Natural killer cell (primary cell): ENCODE measurements around the gene GAP43. TPM values are rescaled to one million over a fixed set of nuclear protein-coding genes. Genes with fewer than 3 reads are reported as not detected.
A peak's percentile ranks its signal among the peaks of the same experiment; 100 is the strongest.

Experiments used
- ATAC-seq, 3 donors: fragments of 150-1000 bp in 2 of 3; fragments of 200-7000 bp in 1 of 3; cut with Tn5 transposase; 1 replicate in 1 of 3; 2 replicates in 2 of 3; pipeline ENCODE4 v1.10.0; 2021; ENCODE audit warnings: mild to moderate bottlenecking in 2 of 3, moderate library complexity in 2 of 3
- DNase-seq, 2 donors: peaks; one replicate each; pipeline versions ENCODE4 v3.0.0 to v3.0.0-alpha.2; 2013 to 2021; ENCODE audit warnings: mixed read lengths in 1 of 2
- H3K27ac ChIP-seq: one replicate; pipeline ENCODE4 v1.5.1; 2013; ENCODE audit warnings: mild to moderate bottlenecking, low read length
- H3K27me3 ChIP-seq: one replicate; pipeline ENCODE4 v1.6.1; 2013; ENCODE audit warnings: low read length; ENCODE audit not compliant: control insufficient read depth, insufficient read depth
- H3K36me3 ChIP-seq: one replicate; pipeline ENCODE4 v1.6.1; 2013; ENCODE audit warnings: low read length; ENCODE audit not compliant: control insufficient read depth, insufficient read depth
- H3K4me1 ChIP-seq: one replicate; pipeline ENCODE4 v1.6.1; 2013; ENCODE audit warnings: low read length; ENCODE audit not compliant: control insufficient read depth, insufficient read depth
- H3K4me3 ChIP-seq: one replicate; pipeline ENCODE4 v1.5.1; 2013; ENCODE audit warnings: low read length
- H3K9me3 ChIP-seq: one replicate; pipeline ENCODE4 v1.6.1; 2013; ENCODE audit warnings: low read length; ENCODE audit not compliant: control insufficient read depth, insufficient read depth
- H3K27ac Mint-ChIP-seq, 2 donors: one replicate each; pipeline ENCODE4 v1.8.0; 2022; ENCODE audit warnings: mild to moderate bottlenecking in 2 of 2, mixed read lengths in 2 of 2, moderate library complexity in 1 of 2
- H3K27me3 Mint-ChIP-seq, 2 donors: one replicate each; pipeline ENCODE4 v1.8.0; 2022; ENCODE audit warnings: low read depth in 2 of 2, mixed read lengths in 2 of 2
- H3K36me3 Mint-ChIP-seq: one replicate; pipeline ENCODE4 v1.8.0; 2022; ENCODE audit warnings: mixed read lengths
- H3K4me1 Mint-ChIP-seq, 2 donors: one replicate each; pipeline ENCODE4 v1.8.0; 2022; ENCODE audit warnings: mixed read lengths in 2 of 2
- H3K4me3 Mint-ChIP-seq: one replicate; pipeline ENCODE4 v1.8.0; 2022; ENCODE audit warnings: mild to moderate bottlenecking, moderate library complexity, mixed read lengths
- H3K9me3 Mint-ChIP-seq, 2 donors: one replicate each; pipeline ENCODE4 v1.8.0; 2022; ENCODE audit warnings: mixed read lengths in 2 of 2
- CTCF ChIP-seq: fragments of 200-600 bp; IDR thresholded peaks from one replicate; pipeline ENCODE4 v1.8.0; 2022; ENCODE audit warnings: antibody characterized with exemption
- WGBS: methylation state at CpG from one replicate; pipeline ENCODE4 v1.1.7; 2013; ENCODE audit warnings: missing lambda C conversion rate; ENCODE audit not compliant: insufficient coverage; 5-methylcytosine and 5-hydroxymethylcytosine counted together
- intact Hi-C: fragments of 100-400 bp; cut with micrococcal nuclease; formaldehyde crosslinking; loops from one replicate; pipeline ENCODE4 v1.14.2; 2022
- total RNA-seq, 4 donors: library from RNA; stranded (reverse); fragments of 120-200 nt in 1 of 4; gene quantifications; one replicate each; pipeline versions ENCODE4 v1.2.3 to v1.2.4, GENCODE V29; 2013 to 2022

The GAP43 gene
- total RNA-seq, 3 donors from 2014 or later (not counting 1 experiment from before 2014, with no cell fraction given) = 0.14 TPM; not detected in 2

GRCh38 chr3:115655761-115656282, 32.5 kb downstream of the GAP43 start:
- no peak overlapping the region for H3K4me3 Mint-ChIP-seq
- no peak for TF ChIP-seq CTCF
- Histone ChIP-seq H3K27ac (no peak overlapping the region), H3K4me1 (peaks cover 14% of the 10 kb centered on the region), H3K36me3 (no peaks in the 10 kb centered on the region), H3K4me3 (no peak overlapping the region), H3K27me3 (peaks cover 2% of the 10 kb centered on the region), H3K9me3 (no peaks in the 10 kb centered on the region)
- ATAC-seq (no peak), DNase-seq (no peak)
- no peak overlapping the region for H3K27ac Mint-ChIP-seq
- no peaks in the 10 kb centered on the region for H3K9me3 Mint-ChIP-seq
- intact Hi-C loops = loop anchor here (5.0 kb wide), 1 partner anchor 126 kb away; no protein-coding TSS in a partner anchor
- no peaks in the 10 kb centered on the region for H3K36me3 Mint-ChIP-seq
- WGBS = 98% methylated on average over 2 of the region's 2 CpGs
- H3K4me1 Mint-ChIP-seq = peaks cover 21 to 22% of the 10 kb centered on the region in 2 donors
- peaks cover 3 to 23% of the 10 kb centered on the region in 2 donors for H3K27me3 Mint-ChIP-seq

DNA sequence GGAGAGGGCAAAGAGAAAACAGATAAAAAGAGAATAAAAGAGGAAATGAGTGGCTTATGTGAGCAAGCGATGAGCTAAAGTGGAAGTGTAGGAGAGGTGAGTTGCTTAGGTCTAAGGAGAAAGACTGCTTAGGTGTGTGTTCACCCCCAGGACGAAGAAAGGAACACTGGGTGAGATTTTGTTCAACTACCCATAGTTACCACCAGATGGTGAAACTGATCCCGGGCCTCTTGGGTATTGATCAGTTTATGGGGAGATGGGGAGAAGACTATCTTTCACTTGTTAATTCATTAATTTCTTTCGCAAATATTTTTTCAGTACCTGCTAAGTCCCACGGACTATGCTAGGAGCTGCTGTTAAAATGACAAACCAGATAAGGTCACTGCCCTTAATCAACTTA, 33.9 kb downstream of the GAP43 start:
- H3K4me1 Mint-ChIP-seq = peaks cover 21 to 22% of the 10 kb centered on the region in 2 donors
- H3K27me3 Mint-ChIP-seq = peaks cover 0 to 13% of the 10 kb centered on the region in 2 donors
- Histone ChIP-seq H3K27me3 (peaks cover 2% of the 10 kb centered on the region), H3K4me3 (no peak overlapping the region), H3K4me1 (peaks cover 14% of the 10 kb centered on the region), H3K27ac (no peak overlapping the region), H3K9me3 (no peaks in the 10 kb centered on the region), H3K36me3 (no peaks in the 10 kb centered on the region)
- intact Hi-C loops = loop anchor here (5.0 kb wide), 1 partner anchor 125 kb away; no protein-coding TSS in a partner anchor
- peak overlapping the region in 1 of 2 donors; percentile 13 for H3K27ac Mint-ChIP-seq
- 90% methylated on average over 3 of the region's 5 CpGs for WGBS
- no peak for TF ChIP-seq CTCF
- no peak for ATAC-seq
- no peaks in the 10 kb centered on the region for H3K36me3 Mint-ChIP-seq
- H3K9me3 Mint-ChIP-seq = no peaks in the 10 kb centered on the region
- peak in 1 of 2 donors; percentile 16 for DNase-seq
- H3K4me3 Mint-ChIP-seq = peak overlapping the region; percentile 52

DNA sequence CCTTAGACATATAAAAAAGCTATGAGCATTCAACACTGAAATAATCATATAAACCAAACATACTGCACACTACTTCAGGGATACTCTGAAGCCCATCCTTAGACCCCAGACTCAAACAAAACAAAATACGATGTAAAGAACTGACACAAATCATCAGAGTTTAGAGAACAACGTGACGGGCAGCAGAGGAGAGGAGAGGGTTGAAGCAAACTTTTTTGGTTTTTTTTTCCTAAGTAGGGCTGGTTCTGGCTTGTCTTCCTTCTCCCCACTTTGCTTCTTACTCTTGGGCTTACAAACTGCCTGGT, 34.7 kb downstream of the GAP43 start:
- H3K27ac Mint-ChIP-seq = peak overlapping the region; percentile 85 to 94
- ATAC-seq (peak in 1 of 3 donors; percentile 9), DNase-seq (no peak)
- intact Hi-C loops = loop anchor here (2.0 to 5.0 kb wide), 2 partner anchors 124 to 511 kb away; partner anchors contain the start of gene ZBTB20
- no peaks in the 10 kb centered on the region for H3K9me3 ChIP-seq
- peaks cover 21 to 22% of the 10 kb centered on the region in 2 donors for H3K4me1 Mint-ChIP-seq
- H3K9me3 Mint-ChIP-seq = no peaks in the 10 kb centered on the region
- H3K27me3 Mint-ChIP-seq = peaks cover 0 to 13% of the 10 kb centered on the region in 2 donors
- peak overlapping the region; percentile 71 for H3K4me3 ChIP-seq
- peak overlapping the region; percentile 89 for H3K27ac ChIP-seq
- H3K4me1 ChIP-seq = peaks cover 14% of the 10 kb centered on the region
- no peak for TF ChIP-seq CTCF
- H3K27me3 ChIP-seq = peaks cover 2% of the 10 kb centered on the region
- H3K36me3 Mint-ChIP-seq = no peaks in the 10 kb centered on the region
- no CpG with 5 or more reads among the region's 3 CpGs for WGBS
- H3K4me3 Mint-ChIP-seq = peak overlapping the region; percentile 91
- no peaks in the 10 kb centered on the region for H3K36me3 ChIP-seq
